K562 (cell line): ENCODE data around the gene P2RX3. TPM values are rescaled to one million over a fixed set of nuclear protein-coding genes. Genes with fewer than 3 reads are reported as not detected.

Experiments
- BACH1 ChIP-seq: fragments of 200-800 bp; sonication (Bioruptor generic); IDR thresholded peaks from 2 replicates; pipeline ENCODE4 v1.6.1; 2016; ENCODE audit warnings: missing genetic modification characterization, missing compliant biosample characterization
- BRF2 ChIP-seq: IDR thresholded peaks from 3 replicates; pipeline ENCODE4 v1.6.1; 2011; ENCODE audit warnings: borderline replicate concordance, mild to moderate bottlenecking; ENCODE audit not compliant: insufficient read length, insufficient read depth
- DLX4 ChIP-seq: fragments of 250-450 bp; sonication (Bioruptor Pico); IDR thresholded peaks from 2 replicates; pipeline ENCODE4 v1.6.1; 2021; ENCODE audit warnings: mild to moderate bottlenecking
- E2F1 ChIP-seq: sonication (generic); formaldehyde crosslinking; IDR thresholded peaks from 2 replicates; pipeline ENCODE4 v1.8.1; 2023; ENCODE audit warnings: mild to moderate bottlenecking, missing genetic modification reagents, moderate library complexity
- ERF ChIP-seq: fragments of 450-650 bp; formaldehyde crosslinking; IDR thresholded peaks from 2 replicates; pipeline ENCODE4 v1.4.0; 2020; ENCODE audit warnings: mild to moderate bottlenecking, mixed read lengths
- HCFC1 ChIP-seq: IDR thresholded peaks from 2 replicates; pipeline ENCODE4 v1.6.1; 2012; ENCODE audit warnings: low read depth, low read length, improper control_type of control experiment
- HDAC1 ChIP-seq, 2 experiments: fragments of 450-650 bp; IDR thresholded peaks; 2 replicates each; pipeline ENCODE4 v1.6.1; 2016 to 2017; ENCODE audit warnings: inconsistent platforms in 1 of 2, mild to moderate bottlenecking in 1 of 2, moderate library complexity in 1 of 2
- HDAC2 ChIP-seq: fragments of 450-650 bp; IDR thresholded peaks from 2 replicates; pipeline ENCODE4 v1.6.1; 2016; ENCODE audit warnings: mild to moderate bottlenecking
- HDAC8 ChIP-seq: fragments of 450-650 bp; IDR thresholded peaks from 2 replicates; pipeline ENCODE4 v1.6.1; 2016; ENCODE audit warnings: mild to moderate bottlenecking, missing genetic modification characterization, moderate library complexity, missing compliant biosample characterization
- HDGF ChIP-seq: fragments of 450-650 bp; IDR thresholded peaks from 2 replicates; pipeline ENCODE4 v1.6.1; 2016
- HNRNPK ChIP-seq: fragments of 200-400 bp; formaldehyde crosslinking; IDR thresholded peaks from one replicate; pipeline ENCODE4 v1.6.1; 2018; ENCODE audit warnings: mild to moderate bottlenecking, low read depth, low read length; ENCODE audit not compliant: poor library complexity, severe bottlenecking
- HNRNPLL ChIP-seq: fragments of 200-400 bp; formaldehyde crosslinking; IDR thresholded peaks from 2 replicates; pipeline ENCODE4 v1.6.1; 2017; ENCODE audit warnings: low read length, low read depth, mild to moderate bottlenecking; ENCODE audit not compliant: poor library complexity, severe bottlenecking
- MTA3 ChIP-seq: fragments of 450-650 bp; formaldehyde crosslinking; IDR thresholded peaks from 2 replicates; pipeline ENCODE4 v1.6.1; 2017; ENCODE audit warnings: mild to moderate bottlenecking, borderline replicate concordance
- RBBP5 ChIP-seq: fragments of 200-600 bp; sonication (generic); IDR thresholded peaks from 2 replicates; pipeline ENCODE4 v1.6.1; 2012; ENCODE audit warnings: borderline replicate concordance, mild to moderate bottlenecking, low read length, control low read depth, inconsistent platforms; ENCODE audit not compliant: insufficient read depth, poor library complexity, severe bottlenecking
- RBM25 ChIP-seq: fragments of 200-400 bp; formaldehyde crosslinking; IDR thresholded peaks from 2 replicates; pipeline ENCODE4 v1.6.1; 2018; ENCODE audit warnings: low read length, low read depth, moderate library complexity; ENCODE audit not compliant: severe bottlenecking
- SAP30 ChIP-seq: fragments of 200-600 bp; sonication (generic); IDR thresholded peaks from 2 replicates; pipeline ENCODE4 v1.6.1; 2012; ENCODE audit warnings: borderline replicate concordance, low read depth, mild to moderate bottlenecking, moderate library complexity, low read length, control low read depth, inconsistent platforms; ENCODE audit not compliant: insufficient read depth, poor library complexity, severe bottlenecking
- SMARCE1 ChIP-seq: fragments of 450-650 bp; IDR thresholded peaks from 2 replicates; pipeline ENCODE4 v1.7.1; 2016; ENCODE audit warnings: mild to moderate bottlenecking
- ZBTB5 ChIP-seq: fragments of 450-650 bp; IDR thresholded peaks from 2 replicates; pipeline ENCODE4 v1.6.1; 2017; ENCODE audit warnings: antibody characterized with exemption
- ZNF140 ChIP-seq: fragments of 250-450 bp; sonication (Bioruptor Pico); IDR thresholded peaks from 2 replicates; pipeline ENCODE4 v1.8.0; 2021; ENCODE audit warnings: moderate library complexity, mild to moderate bottlenecking, inconsistent platforms
- ZSCAN29 ChIP-seq: fragments of 450-650 bp; IDR thresholded peaks from 2 replicates; pipeline ENCODE4 v1.6.1; 2017
- polyA plus RNA-seq, 8 experiments: library from polyadenylated mRNA; depleted of rRNA in 4 of 8; stranded (reverse) in 5 of 8; unstranded in 3 of 8; fragments of >200 nt; fragmentation: Nextera tagmentation in 2 of 8; fragmentation: Illumina TruSeq in 1 of 8; extraction: Ambion mirVana in 2 of 8; extraction: Trizol in 1 of 8; gene quantifications; 2 replicates each; pipeline versions ENCODE4 v1.2.1 to v1.2.3, GENCODE V29; 2011 to 2014; ENCODE audit warnings: inconsistent platforms in 1 of 8, missing spikeins in 1 of 8
- total RNA-seq, 7 experiments: library from RNA; depleted of rRNA in 6 of 7; stranded (reverse); fragments of >200 nt in 6 of 7; fragmentation: Illumina TruSeq in 2 of 7; extraction: Trizol in 2 of 7; gene quantifications; 2 replicates each; pipeline versions ENCODE4 v1.2.1 to v1.2.3, GENCODE V29; 2011 to 2021; ENCODE audit warnings: low replicate concordance in 1 of 7

Gene P2RX3
- total and polyA plus RNA-seq, 9 of the 15 experiments (the other 6 are each of a cell fraction or from before 2014, with no cell fraction given): not detected

- no peak for TF ChIP-seq DLX4
- TF ChIP-seq HDGF: 0 out of 2 replicates have a peak, but pooled peaks have one; percentile 24
- TF ChIP-seq HDAC1 (IDR thresholded peaks at IDR 0.05): peak in 1 of 2 experiments; percentile 75; a peak in 1 of 4 replicates
- TF ChIP-seq HDAC8 (tag): no peak
- TF ChIP-seq HDAC2: peak; percentile 73; the same call in 1 of the 2 replicates
- peak; percentile 79 for TF ChIP-seq SAP30
- TF ChIP-seq BACH1 (tag): 0 out of 2 replicates have a peak, but pooled peaks have one; percentile 64
- no peak for TF ChIP-seq ZBTB5
- TF ChIP-seq HNRNPLL: peak; percentile 79
- TF ChIP-seq HNRNPK: no peak
- peak; percentile 56; the same call in 1 of the 2 replicates for TF ChIP-seq SMARCE1
- no peak for TF ChIP-seq ZSCAN29
- TF ChIP-seq BRF2: no peak
- TF ChIP-seq ZNF140 (CRISPR knock-in tag): no peak
- peak; percentile 61 for TF ChIP-seq HCFC1
- peak; percentile 74; the same call in 1 of the 2 replicates for TF ChIP-seq MTA3
- 0 out of 2 replicates have a peak, but pooled peaks have one; percentile 57 for TF ChIP-seq E2F1 (CRISPR knock-in tag)
- no peak for TF ChIP-seq ERF (CRISPR knock-in tag)
- no peak for TF ChIP-seq RBBP5
- no peak for TF ChIP-seq RBM25
Measured at GRCh38 chr11:57324886-57325734, 13.0 kb upstream of the P2RX3 start, which contains the start of gene TNKS1BP1 (continued).
